IMR-90 (cell line): Measurements from ENCODE around the gene PHOSPHO2. TPM values are rescaled to one million over a fixed set of nuclear protein-coding genes. Genes with fewer than 3 reads are reported as not detected.

Experiments
- ATAC-seq: fragments of 200-7000 bp; cut with Tn5 transposase; 2 replicates; pipeline ENCODE4 v1.9.1; 2020; ENCODE audit warnings: low read depth, mild to moderate bottlenecking, moderate library complexity
- BruUV-seq: library from RNA; stranded (reverse); fragments of 400-500 nt; replicated peaks from 2 replicates; lab custom pipeline; 2021; lab: Mats Ljungman, UMichigan
- CTCF ChIA-PET: fragments of 300-600 bp; formaldehyde crosslinking; extraction: SDS; loops from one replicate; lab custom pipeline; 2021; ENCODE audit warnings: antibody characterized with exemption; lab: Yijun Ruan, JAX
- POLR2A ChIA-PET: fragments of 300-600 bp; sonication (Branson Sonifier 250); formaldehyde crosslinking; loops from one replicate; lab custom pipeline; 2022; ENCODE audit warnings: antibody characterized with exemption; ENCODE audit not compliant: unreplicated experiment; lab: Charles Lee
- DNase-seq: peaks from one replicate; pipeline ENCODE4 v3.0.0; 2013
- H2AFZ ChIP-seq: replicated peaks from 2 replicates; pipeline ENCODE3; 2013; ENCODE audit warnings: low read length, mild to moderate bottlenecking; ENCODE audit not compliant: poor library complexity
- H2AK5ac ChIP-seq: 2 replicates; pipeline ENCODE4 v1.6.1; 2013; ENCODE audit warnings: low read depth, low read length, inconsistent platforms
- H2AK9ac ChIP-seq: replicated peaks from 2 replicates; pipeline ENCODE3; 2013; ENCODE audit warnings: mild to moderate bottlenecking, low read depth, low read length, moderate library complexity; ENCODE audit not compliant: poor library complexity
- H2BK120ac ChIP-seq: 2 replicates; pipeline ENCODE4 v1.6.1; 2013; ENCODE audit warnings: low read depth, low read length, inconsistent platforms
- H2BK15ac ChIP-seq: 3 replicates; pipeline ENCODE4 v1.6.1; 2013; ENCODE audit warnings: low read depth, low read length, inconsistent platforms
- H2BK20ac ChIP-seq: 2 replicates; pipeline ENCODE4 v1.6.1; 2013; ENCODE audit warnings: low read depth, mild to moderate bottlenecking, inconsistent platforms, low read length, moderate library complexity
- H2BK5ac ChIP-seq: 2 replicates; pipeline ENCODE4 v1.6.1; 2013; ENCODE audit warnings: mild to moderate bottlenecking, low read depth, low read length, inconsistent platforms; ENCODE audit not compliant: poor library complexity, severe bottlenecking
- H3K14ac ChIP-seq: replicated peaks from 2 replicates; pipeline ENCODE4 v1.6.1; 2013; ENCODE audit warnings: low read depth, low read length, inconsistent platforms
- H3K18ac ChIP-seq: 2 replicates; pipeline ENCODE4 v1.6.1; 2013; ENCODE audit warnings: low read depth, low read length, control low read depth
- H3K23ac ChIP-seq: 2 replicates; pipeline ENCODE4 v1.6.1; 2013; ENCODE audit warnings: low read depth, low read length, inconsistent platforms
- H3K27ac ChIP-seq: 2 replicates; pipeline ENCODE4 v1.5.1; 2013; ENCODE audit warnings: mild to moderate bottlenecking, control low read depth, low read length; ENCODE audit not compliant: insufficient read depth
- H3K27me3 ChIP-seq: 2 replicates; pipeline ENCODE4 v1.6.1; 2013; ENCODE audit warnings: low read length; ENCODE audit not compliant: control insufficient read depth, insufficient read depth
- H3K36me3 ChIP-seq: 2 replicates; pipeline ENCODE4 v1.6.1; 2013; ENCODE audit warnings: low read length, mixed read lengths; ENCODE audit not compliant: control insufficient read depth, insufficient read depth
- H3K4ac ChIP-seq: 2 replicates; pipeline ENCODE4 v1.6.1; 2013; ENCODE audit warnings: low read depth, low read length, inconsistent platforms
- H3K4me1 ChIP-seq: 2 replicates; pipeline ENCODE4 v1.6.1; 2013; ENCODE audit warnings: low read length, mixed read lengths; ENCODE audit not compliant: control insufficient read depth, insufficient read depth
- H3K4me2 ChIP-seq: 2 replicates; pipeline ENCODE4 v1.6.1; 2013; ENCODE audit warnings: low read depth, mild to moderate bottlenecking, control low read depth, low read length, moderate library complexity
- H3K4me3 ChIP-seq: 2 replicates; pipeline ENCODE4 v1.5.1; 2013; ENCODE audit warnings: low read depth, mild to moderate bottlenecking, control low read depth, low read length, moderate library complexity; ENCODE audit not compliant: insufficient read depth
- H3K56ac ChIP-seq: 2 replicates; pipeline ENCODE4 v1.6.1; 2013; ENCODE audit warnings: low read length, inconsistent platforms; ENCODE audit not compliant: insufficient read depth; ENCODE audit errors: extremely low read depth
- H3K79me1 ChIP-seq, 2 experiments: 2 replicates each; pipeline ENCODE4 v1.6.1; 2013; ENCODE audit warnings: low read length in 2 of 2, inconsistent platforms in 1 of 2, low read depth in 1 of 2
- H3K9ac ChIP-seq: 2 replicates; pipeline ENCODE4 v1.6.1; 2013; ENCODE audit warnings: low read depth, low read length, control low read depth
- H3K9me1 ChIP-seq: 2 replicates; pipeline ENCODE4 v1.6.1; 2013; ENCODE audit warnings: low read length, inconsistent platforms; ENCODE audit not compliant: insufficient read depth
- H3K9me3 ChIP-seq: 2 replicates; pipeline ENCODE4 v1.6.1; 2013; ENCODE audit warnings: low read length; ENCODE audit not compliant: control insufficient read depth, insufficient read depth
- H4K20me1 ChIP-seq: 2 replicates; pipeline ENCODE4 v1.6.1; 2013; ENCODE audit warnings: low read length, inconsistent platforms; ENCODE audit not compliant: insufficient read depth
- H4K5ac ChIP-seq: 2 replicates; pipeline ENCODE4 v1.6.1; 2013; ENCODE audit warnings: mild to moderate bottlenecking, low read depth, low read length, control low read depth
- H4K8ac ChIP-seq, 2 experiments: 2 replicates each; pipeline ENCODE4 v1.6.1; 2013; ENCODE audit warnings: low read depth in 2 of 2, low read length in 2 of 2, control low read depth in 1 of 2, inconsistent platforms in 1 of 2
- H4K91ac ChIP-seq: 2 replicates; pipeline ENCODE4 v1.6.1; 2013; ENCODE audit warnings: low read depth, low read length, inconsistent platforms; ENCODE audit not compliant: insufficient read depth
- FOS ChIP-seq: fragments of 150-350 bp; IDR thresholded peaks from 2 replicates; pipeline ENCODE4 v1.6.1; 2016; ENCODE audit warnings: low read depth, low read length
- MAFK ChIP-seq: IDR thresholded peaks from 2 replicates; pipeline ENCODE4 v1.6.1; 2012; ENCODE audit warnings: low read depth, low read length, improper control_type of control experiment
- RAD21 ChIP-seq: IDR thresholded peaks from 2 replicates; pipeline ENCODE4 v1.6.1; 2012; ENCODE audit warnings: low read length, improper control_type of control experiment
- RCOR1 ChIP-seq: IDR thresholded peaks from 2 replicates; pipeline ENCODE4 v1.6.1; 2012; ENCODE audit warnings: mild to moderate bottlenecking, low read length, improper control_type of control experiment; ENCODE audit not compliant: insufficient replicate concordance
- WGBS, 2 experiments: methylation state at CpG; one replicate each; pipeline versions ENCODE4 v1.1.5 to v1.1.7; 2013; ENCODE audit warnings: missing lambda C conversion rate in 2 of 2; ENCODE audit not compliant: insufficient read length in 1 of 2; ENCODE audit errors: extremely low coverage in 2 of 2; 5-methylcytosine and 5-hydroxymethylcytosine counted together
- dilution Hi-C: fragments of 300-500 bp; cut with HindIII; formaldehyde crosslinking; loops from one replicate; pipeline ENCODE4 v1.14.3; 2018; ENCODE audit warnings: low sequenced_read_pairs; ENCODE audit not compliant: unreplicated experiment
- in situ Hi-C: fragments of 300-500 bp; cut with MboI; formaldehyde crosslinking; loops from 3 replicates; pipeline ENCODE4 v1.14.3; 2019; ENCODE audit warnings: low sequenced_read_pairs, inconsistent platforms, mixed read lengths
- intact Hi-C: fragments of 100-400 bp; cut with micrococcal nuclease; formaldehyde crosslinking; loops from 2 replicates; pipeline ENCODE4 v1.10.0; 2022
- polyA plus RNA-seq, 3 experiments: library from polyadenylated mRNA; depleted of rRNA; stranded (reverse); fragments of >200 nt; gene quantifications; 2 replicates each; pipeline ENCODE4 v1.2.3, GENCODE V29; 2012; ENCODE audit warnings: low replicate concordance in 1 of 3
- total RNA-seq: library from RNA; depleted of rRNA; stranded (reverse); fragments of >200 nt; gene quantifications from 2 replicates; pipeline ENCODE4 v1.2.3, GENCODE V29; 2012

PHOSPHO2 gene
- total and polyA plus RNA-seq, 2 of the 4 experiments (the other 2 are of a cell fraction): 0.48 to 0.54 TPM

GRCh38 chr2:169667583-169667982 lies 26.7 kb upstream of the PHOSPHO2 start:
- H4K5ac ChIP-seq: no peak overlapping the region
- no peak overlapping the region for H2AK9ac ChIP-seq
- 0 out of 2 replicates have a peak, but pooled peaks cover 2% of the 10 kb centered on the region for H3K4me1 ChIP-seq
- H4K91ac ChIP-seq: no peak overlapping the region
- TF ChIP-seq RAD21 (no peak), FOS (no peak), RCOR1 (no peak), MAFK (no peak)
- H4K20me1 ChIP-seq: no peaks in the 10 kb centered on the region
- ATAC-seq: no peak
- no peak overlapping the region for H3K4me2 ChIP-seq
- H2BK20ac ChIP-seq: no peak overlapping the region
- H2AK5ac ChIP-seq: no peak overlapping the region
- H3K23ac ChIP-seq: no peak overlapping the region
- no peaks in the 10 kb centered on the region for H3K79me1 ChIP-seq
- no peak overlapping the region for H2BK15ac ChIP-seq
- ChIA-PET CTCF (interaction anchor here (1.2 kb wide), 1 partner anchor 17 kb away, joined by 7 read pairs; no protein-coding TSS in a partner anchor), POLR2A (no interaction called here)
- DNase-seq: no peak
- H3K9me1 ChIP-seq: no peaks in the 10 kb centered on the region
- H3K18ac ChIP-seq: no peak overlapping the region
- H2BK5ac ChIP-seq: no peak overlapping the region
- H4K8ac ChIP-seq: no peak overlapping the region
- H3K56ac ChIP-seq: no peak overlapping the region
- no peak overlapping the region for H3K9ac ChIP-seq
- no peak overlapping the region for H3K14ac ChIP-seq
- WGBS, 2 experiments: no CpG with 5 or more reads among the region's 2 CpGs
- no peaks in the 10 kb centered on the region for H3K36me3 ChIP-seq
- H2AFZ ChIP-seq: no peak overlapping the region
- BruUV-seq: no TSS peak
- no peak overlapping the region for H2BK120ac ChIP-seq
- H3K27ac ChIP-seq: no peak overlapping the region
- intact Hi-C loops: no loop called here
- no peak overlapping the region for H3K4ac ChIP-seq
- peaks cover 4% of the 10 kb centered on the region; the same call in 1 of the 2 replicates for H3K27me3 ChIP-seq
- in situ Hi-C loops: no loop called here
- H3K4me3 ChIP-seq: no peak overlapping the region
- H3K9me3 ChIP-seq: no peaks in the 10 kb centered on the region
- dilution Hi-C loops: no loop called here
